Cardiac septum (tissue), 1 donor: ENCODE data around the gene LSM12. TPM values are rescaled to one million over a fixed set of nuclear protein-coding genes. Genes with fewer than 3 reads are reported as not detected.
A peak's percentile ranks its signal among the peaks of the same experiment; 100 is the strongest.
"Not testable (repeated sequence)": the region's sequence is repeated elsewhere in the genome, so short reads cannot be mapped to it uniquely, and the experiment has no call there.

ENCODE experiments used
- DNase-seq: peaks from one replicate; pipeline ENCODE4 v3.0.0-alpha.2; 2020; ENCODE audit warnings: low spot score
- intact Hi-C: fragments of 100-400 bp; cut with DNase I; formaldehyde crosslinking; loops from one replicate; pipeline ENCODE4 v1.14.0; 2022
- long read RNA-seq: library from polyadenylated mRNA; unstranded; transcript quantifications from one replicate; pipeline ENCODE4 v2.0.0, GENCODE V29; 2021
- total RNA-seq: library from RNA; stranded (reverse); fragmentation: NEBNext Ultra II Directional; extraction: Animal tissue kit (Norgen Biotek cat#: 25700); gene quantifications from one replicate; pipeline ENCODE4 v1.2.1, GENCODE V29; 2021
- donor health status: DM: no; HTN: no; CAD: no.

The LSM12 gene
- total RNA-seq, result 39.2 TPM
- long read RNA-seq, transcript LSM12-201 (5 exons, 2,308 nt), result major isoform, 19 of 21 reads
- long read RNA-seq, partial matches to known transcripts, result 0 of 21 reads
- long read RNA-seq, other reads (novel, unspliced or antisense), result 2 of 21 reads

GRCh38 chr17:44066204-44066930, at the start of gene LSM12:
Gene LSM12 (minus strand): TSS chr17:44066671. CDS start chr17:44066587, 84 bp downstream.
- intact Hi-C loops, result loop anchor here (5.0 kb wide), 2 partner anchors 46 to 54 kb away; partner anchors contain the start of gene TMEM101
- peak; percentile 95 for DNase-seq

DNA sequence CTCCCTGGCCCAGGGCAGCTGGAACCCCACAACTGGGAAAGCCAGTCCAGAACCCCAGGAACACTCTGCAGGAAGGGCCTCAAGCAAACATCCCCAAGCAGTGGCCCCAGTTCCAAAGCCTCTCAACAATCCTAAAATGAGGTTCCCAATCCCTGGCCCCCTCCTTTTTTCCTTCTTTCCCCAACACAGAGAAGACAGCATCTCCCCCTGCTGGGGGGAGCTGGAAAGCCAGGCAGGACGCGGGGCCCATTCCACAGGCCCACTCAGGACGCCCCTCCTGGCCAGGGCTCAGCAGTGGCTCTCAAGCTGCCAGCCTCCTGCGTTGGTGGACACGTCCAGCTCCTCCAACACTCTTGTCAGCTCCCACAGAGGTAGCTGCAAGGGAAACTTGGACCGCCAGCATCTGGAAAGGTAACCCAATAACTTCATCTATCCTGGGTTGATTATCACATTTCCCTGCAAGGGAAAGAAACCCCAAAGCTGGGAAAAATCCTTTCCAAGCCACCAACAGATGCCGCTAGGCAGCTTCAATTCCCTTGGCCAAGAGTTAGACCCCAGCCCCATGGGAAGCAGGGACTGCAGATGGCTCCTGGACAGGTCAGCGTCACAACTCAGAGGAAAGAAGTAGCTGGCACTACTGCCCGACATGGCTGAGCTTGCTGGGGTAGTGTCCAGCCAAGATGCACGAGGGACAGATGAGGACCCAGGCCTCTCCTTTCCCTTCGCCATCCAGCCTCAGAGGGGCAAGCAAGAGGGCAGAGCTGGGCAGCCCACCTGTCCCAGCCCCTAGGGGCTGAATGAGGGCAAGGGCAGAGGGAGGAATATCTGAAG, 49.3 kb upstream of the LSM12 start:
- no peak for DNase-seq
- intact Hi-C loops, result no loop called here

DNA sequence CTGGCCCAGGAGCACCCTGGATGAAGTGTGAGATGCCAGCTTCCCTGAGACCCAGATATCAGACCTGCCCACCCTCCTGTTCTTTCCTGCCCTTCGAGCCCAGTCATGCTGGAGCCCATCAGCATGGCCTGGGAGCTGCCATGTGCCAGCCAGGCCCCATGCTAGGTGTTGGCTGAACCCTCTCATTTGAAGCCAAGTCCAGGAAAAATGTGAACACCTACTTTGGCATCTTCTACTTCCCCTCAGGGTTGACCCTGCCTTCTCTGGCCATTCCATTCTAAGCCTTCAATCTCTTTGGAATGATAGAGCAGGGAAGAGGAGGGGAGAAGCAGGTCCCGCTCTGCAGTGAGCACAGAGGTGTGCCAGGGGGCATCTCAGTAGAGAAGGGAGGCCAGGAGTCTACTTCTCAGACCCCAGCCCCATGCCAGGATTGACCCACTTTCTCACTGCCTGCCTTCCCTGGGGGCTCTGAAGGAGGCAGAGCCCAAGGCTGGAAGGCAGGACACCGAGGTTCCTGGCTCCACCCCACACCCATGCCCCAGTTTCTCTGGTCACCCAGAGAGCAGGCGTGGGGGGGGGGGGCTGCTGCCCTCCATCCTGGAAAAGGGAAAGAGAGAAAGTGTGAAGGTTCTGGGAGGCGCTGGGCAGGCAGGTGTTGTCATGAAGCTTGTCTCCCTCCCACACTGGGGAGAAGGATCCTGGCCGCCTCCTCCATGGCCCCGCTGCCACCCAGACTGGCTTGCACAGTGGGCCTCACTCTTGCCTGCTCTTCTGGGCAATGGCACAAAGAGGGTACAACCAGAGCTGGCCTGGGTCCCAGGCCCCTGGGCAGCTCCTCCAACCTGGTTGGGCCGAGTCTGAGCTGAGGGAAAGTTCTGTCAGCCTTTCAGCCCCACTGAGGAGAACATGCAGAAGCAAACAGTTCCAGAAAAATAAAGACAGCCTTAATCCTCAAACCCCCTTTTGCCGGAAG, 47.7 kb upstream of the LSM12 start:
- intact Hi-C loops, result loop anchor here (5.0 kb wide), 1 partner anchor 47 kb away; the partner anchor contains the start of gene LSM12
- DNase-seq, result no peak

DNA sequence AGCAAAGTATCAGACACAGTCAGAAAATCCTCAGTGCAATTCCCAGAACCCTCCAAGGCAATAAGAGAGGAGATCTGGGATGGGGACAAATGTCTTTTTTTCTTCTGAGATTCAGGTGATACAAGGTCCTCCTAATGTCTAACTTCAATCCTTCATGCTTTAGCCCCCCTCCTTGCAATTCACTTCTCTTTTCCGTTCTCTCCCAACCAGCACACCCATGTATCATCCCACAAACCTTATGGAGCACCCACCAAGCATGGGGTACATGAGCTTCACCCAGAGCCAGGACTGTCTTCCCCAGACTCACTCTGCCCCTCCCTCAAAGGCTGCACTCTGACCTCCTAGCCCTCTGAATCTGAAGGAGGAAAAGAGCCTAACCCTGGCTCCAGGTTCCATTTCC, 46.9 kb upstream of the LSM12 start:
- no peak for DNase-seq
- intact Hi-C loops, result loop anchor here (5.0 kb wide), 1 partner anchor 46 kb away; the partner anchor contains the start of gene LSM12

DNA sequence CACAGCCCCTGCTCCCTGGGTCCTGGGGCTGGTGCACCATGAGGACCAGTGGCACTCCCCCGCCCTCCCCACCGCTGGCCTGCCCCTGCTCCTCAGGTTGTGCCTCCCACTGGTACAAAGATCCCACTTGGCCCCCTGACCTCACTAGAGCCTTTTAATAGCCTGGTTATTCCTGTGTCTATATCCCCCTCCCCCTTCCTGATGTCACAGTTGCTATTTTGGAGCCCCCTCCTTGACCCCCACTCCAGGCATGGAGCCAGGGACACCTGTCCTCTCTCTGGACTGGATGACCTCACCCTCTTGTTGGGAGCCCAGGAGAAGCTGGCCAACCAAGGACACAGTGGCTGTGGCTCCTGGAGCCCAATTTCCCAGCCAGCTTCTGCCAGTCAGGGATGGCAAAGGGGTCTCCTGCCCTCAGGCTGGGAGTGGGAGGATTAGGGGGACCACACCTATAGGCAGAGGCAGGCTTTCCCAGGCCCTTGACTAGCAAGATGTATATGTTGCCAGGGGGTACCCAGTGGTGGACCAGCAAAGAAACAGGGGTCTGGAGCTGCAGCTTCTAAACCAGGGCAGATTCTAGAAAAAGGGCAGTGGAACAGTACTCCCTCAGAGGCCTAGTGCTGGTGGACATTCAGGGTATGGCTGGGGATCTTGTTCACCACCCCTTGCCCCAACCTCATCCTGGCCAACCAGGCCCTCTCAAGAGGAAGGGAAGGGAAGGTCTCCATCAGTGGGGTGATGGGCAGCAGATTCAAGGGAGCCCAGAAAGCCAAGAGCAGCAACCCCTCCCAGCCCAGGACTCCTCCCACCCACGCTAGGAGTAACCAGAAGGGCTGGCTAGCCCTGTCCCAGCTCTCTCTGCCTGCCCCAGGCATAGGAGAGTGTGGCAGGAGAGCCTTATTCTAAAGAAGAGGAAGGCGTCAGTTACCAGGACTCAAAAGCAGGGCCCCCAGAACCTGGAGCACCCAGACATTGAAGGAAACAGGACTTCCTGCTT, 46.1 kb upstream of the LSM12 start:
- intact Hi-C loops, result loop anchor here (5.0 kb wide), 1 partner anchor 45 kb away; the partner anchor contains the start of gene LSM12
- DNase-seq, result peak; percentile 79

DNA sequence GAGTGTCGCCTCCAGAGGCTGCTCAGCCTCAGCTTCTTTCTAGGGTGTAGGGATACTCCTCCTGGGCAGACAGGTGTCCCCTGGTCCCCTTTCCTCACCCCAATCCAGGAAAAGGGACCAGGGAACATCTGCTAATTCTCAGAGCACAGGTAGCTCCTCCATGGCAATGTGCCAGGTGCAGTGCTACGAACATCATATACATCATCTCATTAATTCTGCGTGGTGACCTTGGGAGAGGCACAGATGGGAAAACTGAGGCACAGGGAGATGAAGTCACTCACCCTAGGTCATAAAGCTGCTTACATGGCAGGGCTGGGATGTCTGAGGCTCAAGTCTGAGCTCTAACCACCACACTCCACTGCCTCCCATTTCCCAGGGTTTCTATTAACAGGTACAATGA, 45.3 kb upstream of the LSM12 start:
- DNase-seq, result no peak
- intact Hi-C loops, result loop anchor here (5.0 kb wide), 1 partner anchor 44 kb away; the partner anchor contains the start of gene LSM12

GRCh38 chr17:44110823-44111633, 44.6 kb upstream of the LSM12 start:
- DNase-seq, result peak; percentile 98
- intact Hi-C loops, result loop anchor here (5.0 kb wide), 1 partner anchor 44 kb away; the partner anchor contains the start of gene LSM12

GRCh38 chr17:44110011-44110686, 43.7 kb upstream of the LSM12 start:
- intact Hi-C loops, result loop anchor here (5.0 kb wide), 1 partner anchor 43 kb away; the partner anchor contains the start of gene LSM12
- DNase-seq, result no peak

DNA sequence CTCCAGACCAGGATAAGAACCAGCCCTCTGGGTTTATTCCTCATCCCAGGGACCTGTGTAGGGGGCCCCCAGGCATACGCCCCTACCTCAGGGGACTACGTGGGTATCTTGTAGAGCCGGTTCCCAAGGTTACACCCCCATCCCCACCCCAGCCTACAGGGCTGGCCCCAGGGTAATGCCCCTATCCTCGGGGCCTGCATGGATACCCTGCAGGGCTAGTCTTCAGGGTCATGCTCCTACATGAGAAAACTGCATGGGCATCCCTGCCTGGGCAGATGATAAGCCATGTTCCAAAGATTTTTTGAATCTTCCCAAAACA, 42.8 kb upstream of the LSM12 start:
- intact Hi-C loops, result no loop called here
- DNase-seq, result no peak

DNA sequence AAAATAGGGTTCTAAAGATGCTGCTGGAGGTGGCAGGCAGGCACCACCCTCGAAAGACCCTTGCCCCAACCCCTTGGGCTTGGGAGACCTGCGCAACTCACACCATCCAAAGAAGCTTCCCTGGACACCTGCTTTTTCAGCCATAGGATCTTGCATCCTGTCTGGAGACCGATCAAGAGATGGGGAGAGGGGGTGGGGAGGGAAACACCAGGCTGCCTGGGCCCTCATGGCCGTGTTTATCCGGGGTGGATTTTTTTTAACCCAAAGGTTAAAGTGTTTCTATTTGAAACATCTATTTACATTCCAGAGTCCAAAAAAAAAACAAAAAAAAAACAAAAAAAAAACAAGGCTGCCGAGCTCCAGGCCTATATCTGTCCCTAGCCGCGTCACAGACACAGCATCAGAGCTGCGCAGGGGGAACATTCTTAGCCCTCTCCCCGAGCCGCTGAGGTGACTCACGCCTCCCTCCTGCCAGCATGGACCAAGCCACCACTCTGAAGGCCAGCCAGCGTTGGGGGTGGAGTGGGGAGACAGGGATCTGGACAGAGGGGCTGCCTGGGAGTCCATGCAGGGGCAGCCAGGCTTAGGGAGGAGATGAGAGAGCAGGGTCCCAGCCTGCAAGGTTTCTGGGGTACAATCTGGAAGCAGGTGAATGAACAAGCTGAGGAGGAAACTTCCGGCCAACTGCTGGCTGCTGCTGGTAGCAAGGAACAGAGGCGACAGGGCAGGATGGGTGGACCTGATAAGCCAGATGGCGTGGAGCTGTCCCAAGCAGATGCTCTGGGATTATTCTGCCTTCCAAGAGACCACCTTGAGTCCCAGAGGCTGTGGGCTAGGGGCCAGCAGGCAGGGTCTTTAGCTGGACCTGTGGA, 42.2 kb upstream of the LSM12 start:
- intact Hi-C loops, result loop anchor here (1.0 kb wide), 1 partner anchor 11 kb away; no protein-coding TSS in a partner anchor
- DNase-seq, result peak; percentile 94

DNA sequence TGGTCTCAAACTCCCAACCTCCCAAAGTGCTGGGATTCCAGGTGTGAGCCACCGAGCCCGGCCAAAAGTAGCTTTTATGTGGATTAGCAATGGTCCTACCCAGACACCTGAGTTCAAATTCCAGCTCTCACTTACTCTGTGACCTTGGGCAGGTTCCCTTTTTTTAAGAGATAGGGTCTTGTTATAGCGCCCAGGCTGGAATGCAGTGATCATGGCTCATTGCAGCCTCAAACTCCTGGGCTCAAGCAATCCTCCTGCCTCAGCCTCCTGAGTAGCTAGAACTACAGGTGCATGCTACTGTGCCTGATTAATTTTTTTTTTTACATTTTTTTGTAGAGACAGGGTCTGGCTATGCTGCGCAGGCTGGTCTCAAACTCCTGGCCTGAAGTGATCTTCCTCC, 40.3 kb upstream of the LSM12 start:
- intact Hi-C loops, result no loop called here
- no peak for DNase-seq

GRCh38 chr17:44105941-44106340, 39.5 kb upstream of the LSM12 start:
- intact Hi-C loops, result no loop called here
- no peak for DNase-seq

DNA sequence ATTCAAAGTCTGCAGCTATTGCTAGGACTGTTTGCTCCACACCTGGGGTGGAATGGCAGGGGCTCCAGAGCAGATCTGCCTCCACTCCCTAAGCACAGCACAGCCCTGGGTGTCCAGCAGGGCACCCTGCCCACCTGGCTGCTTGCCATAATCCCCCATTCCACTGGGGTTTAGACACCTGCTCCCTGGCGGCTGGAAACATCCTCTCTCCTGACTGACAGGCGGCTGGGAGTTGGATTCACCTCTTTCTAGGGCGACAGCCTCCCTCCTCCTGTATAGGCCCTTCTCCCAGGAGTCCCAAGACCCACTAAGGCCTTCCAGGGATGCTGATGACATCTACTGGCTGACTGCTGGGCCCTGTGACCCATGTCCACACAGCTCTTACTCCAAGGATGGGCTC, 39.0 kb upstream of the LSM12 start:
- intact Hi-C loops, result no loop called here
- no peak for DNase-seq

GRCh38 chr17:44102849-44103622, 36.6 kb upstream of the LSM12 start:
- intact Hi-C loops, result no loop called here
- no peak for DNase-seq

DNA sequence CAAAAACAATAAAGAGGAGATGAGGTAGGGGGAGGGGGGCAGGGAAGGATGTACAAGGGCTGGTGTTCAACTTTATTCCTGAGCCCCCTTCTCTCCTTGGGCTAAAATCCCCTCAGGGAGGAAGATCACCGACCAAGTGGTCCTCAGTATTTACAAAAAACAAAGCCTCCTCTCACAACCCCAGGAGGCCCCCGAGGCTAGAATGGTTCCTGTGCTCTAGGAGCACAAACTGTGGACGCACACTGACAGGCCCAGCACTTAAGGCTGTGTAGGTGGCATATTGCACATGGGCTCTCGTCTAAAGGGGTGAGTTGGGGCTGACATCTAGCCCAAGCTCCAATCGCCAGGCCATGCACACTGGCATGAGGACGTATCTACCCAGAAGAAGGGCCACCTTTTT, 35.4 kb upstream of the LSM12 start:
- intact Hi-C loops, DNase-seq: not testable (repeated sequence)
